Suprapubic skin (tissue), 3 donors: ENCODE results near the gene NES.

Experiments
- EP300 ChIP-seq: sonication (generic); formaldehyde crosslinking; IDR thresholded peaks from one replicate; pipeline ENCODE4 v1.6.1; 2017; ENCODE audit warnings: antibody characterized with exemption
- TF ChIP-seq, protein P1 (sequence below), 2 donors: fragments of 200-600 bp in 1 of 2; fragments of 450-650 bp in 1 of 2; sonication (generic) in 1 of 2; IDR thresholded peaks; one replicate each; pipeline ENCODE4 v1.5.1; 2016 to 2019; ENCODE audit warnings: antibody characterized with exemption in 2 of 2, mild to moderate bottlenecking in 1 of 2, moderate library complexity in 1 of 2

DNA sequence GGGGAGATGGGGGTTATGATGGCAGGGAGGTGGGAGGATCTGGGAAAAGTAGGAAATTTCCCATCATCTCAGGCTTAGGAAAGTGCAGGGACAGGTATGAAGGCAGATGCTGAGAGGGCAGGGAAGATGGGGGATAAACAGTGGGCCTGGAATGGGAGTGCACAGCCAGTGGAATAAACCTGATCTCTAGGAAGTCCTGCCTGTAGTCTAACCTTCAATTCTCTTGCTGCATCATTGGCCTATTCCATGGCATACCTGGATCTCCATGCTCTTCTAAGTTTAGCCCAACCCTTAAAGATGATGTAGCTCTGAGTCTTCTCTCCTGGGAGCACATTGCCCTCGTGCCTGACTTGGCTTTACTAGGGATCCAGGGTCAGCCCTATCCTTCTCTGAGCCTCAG lies 32.6 kb downstream of the NES start:
- no peak for TF ChIP-seq EP300
- TF ChIP-seq, protein P1, sequence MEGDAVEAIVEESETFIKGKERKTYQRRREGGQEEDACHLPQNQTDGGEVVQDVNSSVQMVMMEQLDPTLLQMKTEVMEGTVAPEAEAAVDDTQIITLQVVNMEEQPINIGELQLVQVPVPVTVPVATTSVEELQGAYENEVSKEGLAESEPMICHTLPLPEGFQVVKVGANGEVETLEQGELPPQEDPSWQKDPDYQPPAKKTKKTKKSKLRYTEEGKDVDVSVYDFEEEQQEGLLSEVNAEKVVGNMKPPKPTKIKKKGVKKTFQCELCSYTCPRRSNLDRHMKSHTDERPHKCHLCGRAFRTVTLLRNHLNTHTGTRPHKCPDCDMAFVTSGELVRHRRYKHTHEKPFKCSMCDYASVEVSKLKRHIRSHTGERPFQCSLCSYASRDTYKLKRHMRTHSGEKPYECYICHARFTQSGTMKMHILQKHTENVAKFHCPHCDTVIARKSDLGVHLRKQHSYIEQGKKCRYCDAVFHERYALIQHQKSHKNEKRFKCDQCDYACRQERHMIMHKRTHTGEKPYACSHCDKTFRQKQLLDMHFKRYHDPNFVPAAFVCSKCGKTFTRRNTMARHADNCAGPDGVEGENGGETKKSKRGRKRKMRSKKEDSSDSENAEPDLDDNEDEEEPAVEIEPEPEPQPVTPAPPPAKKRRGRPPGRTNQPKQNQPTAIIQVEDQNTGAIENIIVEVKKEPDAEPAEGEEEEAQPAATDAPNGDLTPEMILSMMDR (IDR thresholded peaks at IDR 0.05) = no peak
